HL-60 (cell line): ENCODE data around the gene CELF2.

Source experiments
- DNase-seq, 2 experiments: peaks; one replicate each; pipeline ENCODE4 v3.0.0-alpha.2; 2010 to 2020; ENCODE audit warnings: low read depth in 1 of 2, low spot score in 1 of 2
- H3K27ac ChIP-seq: fragments of 250-450 bp; sonication (Bioruptor Pico); replicated peaks from 2 replicates; pipeline ENCODE4 v1.5.1; 2020; ENCODE audit warnings: mild to moderate bottlenecking, moderate library complexity
- H3K27me3 ChIP-seq: fragments of 250-450 bp; sonication (Bioruptor Pico); 2 replicates; pipeline ENCODE4 v1.5.1; 2021; ENCODE audit warnings: mild to moderate bottlenecking, moderate library complexity; ENCODE audit not compliant: insufficient read depth, poor library complexity, severe bottlenecking
- H3K4me3 ChIP-seq: replicated peaks from 2 replicates; pipeline ENCODE4 v1.5.1; 2011; ENCODE audit warnings: mild to moderate bottlenecking, control low read depth, low read length; ENCODE audit not compliant: insufficient read depth
- GABPA ChIP-seq: IDR thresholded peaks from 2 replicates; pipeline ENCODE4 v1.6.1; 2012; ENCODE audit warnings: low read depth
- POLR2AphosphoS5 ChIP-seq: IDR thresholded peaks from 2 replicates; pipeline ENCODE4 v1.6.1; 2012; ENCODE audit warnings: low read depth
- REST ChIP-seq: IDR thresholded peaks from 2 replicates; pipeline ENCODE4 v1.6.1; 2012; ENCODE audit warnings: low read depth; ENCODE audit not compliant: insufficient replicate concordance
- SPI1 ChIP-seq: IDR thresholded peaks from 2 replicates; pipeline ENCODE4 v1.6.1; 2012; ENCODE audit warnings: low read depth, mild to moderate bottlenecking, borderline replicate concordance
- TF ChIP-seq, protein P1 (sequence below): IDR thresholded peaks from one replicate; pipeline ENCODE4 v1.5.1; 2011; ENCODE audit warnings: low read length, control low read depth, inconsistent platforms; ENCODE audit not compliant: insufficient read depth

Gene CELF2

GRCh38 chr10:11093771-11094736 lies 76.4 kb downstream of the CELF2 start:
- no peak overlapping the region for H3K27ac ChIP-seq
- H3K27me3 ChIP-seq, result no peaks in the 10 kb centered on the region
- no peak for TF ChIP-seq SPI1
- TF ChIP-seq GABPA, result no peak
- no peak for TF ChIP-seq POLR2AphosphoS5
- TF ChIP-seq REST, result no peak
- TF ChIP-seq, protein P1, sequence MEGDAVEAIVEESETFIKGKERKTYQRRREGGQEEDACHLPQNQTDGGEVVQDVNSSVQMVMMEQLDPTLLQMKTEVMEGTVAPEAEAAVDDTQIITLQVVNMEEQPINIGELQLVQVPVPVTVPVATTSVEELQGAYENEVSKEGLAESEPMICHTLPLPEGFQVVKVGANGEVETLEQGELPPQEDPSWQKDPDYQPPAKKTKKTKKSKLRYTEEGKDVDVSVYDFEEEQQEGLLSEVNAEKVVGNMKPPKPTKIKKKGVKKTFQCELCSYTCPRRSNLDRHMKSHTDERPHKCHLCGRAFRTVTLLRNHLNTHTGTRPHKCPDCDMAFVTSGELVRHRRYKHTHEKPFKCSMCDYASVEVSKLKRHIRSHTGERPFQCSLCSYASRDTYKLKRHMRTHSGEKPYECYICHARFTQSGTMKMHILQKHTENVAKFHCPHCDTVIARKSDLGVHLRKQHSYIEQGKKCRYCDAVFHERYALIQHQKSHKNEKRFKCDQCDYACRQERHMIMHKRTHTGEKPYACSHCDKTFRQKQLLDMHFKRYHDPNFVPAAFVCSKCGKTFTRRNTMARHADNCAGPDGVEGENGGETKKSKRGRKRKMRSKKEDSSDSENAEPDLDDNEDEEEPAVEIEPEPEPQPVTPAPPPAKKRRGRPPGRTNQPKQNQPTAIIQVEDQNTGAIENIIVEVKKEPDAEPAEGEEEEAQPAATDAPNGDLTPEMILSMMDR, result no peak
- H3K4me3 ChIP-seq, result no peak overlapping the region
- DNase-seq, result no peak

GRCh38 chr10:11095374-11095801 lies 77.7 kb downstream of the CELF2 start:
- no peak overlapping the region for H3K27ac ChIP-seq
- no peak overlapping the region for H3K4me3 ChIP-seq
- H3K27me3 ChIP-seq, result no peaks in the 10 kb centered on the region
- no peak for TF ChIP-seq POLR2AphosphoS5
- TF ChIP-seq REST, result no peak
- TF ChIP-seq GABPA, result no peak
- TF ChIP-seq SPI1, result no peak
- TF ChIP-seq, protein P1, result no peak
- no peak for DNase-seq

GRCh38 chr10:11096422-11096821 lies 78.8 kb downstream of the CELF2 start:
- H3K4me3 ChIP-seq, result no peak overlapping the region

More at GRCh38 chr10:11096422-11096821, 78.8 kb downstream of the CELF2 start:
- DNase-seq, result no peak
- TF ChIP-seq SPI1, result no peak
- no peak for TF ChIP-seq GABPA
- no peak for TF ChIP-seq REST
- TF ChIP-seq, protein P1, result no peak
- no peak for TF ChIP-seq POLR2AphosphoS5
- Histone ChIP-seq H3K27me3 (no peaks in the 10 kb centered on the region), H3K27ac (no peak overlapping the region)
